LoVo (cell line): ENCODE results near the gene P2RX4.
"Not testable (repeated sequence)": the region's sequence is repeated elsewhere in the genome, so short reads cannot be mapped to it uniquely, and the experiment has no call there.

Source experiments
- DNase-seq: peaks from one replicate; pipeline ENCODE4 v3.0.0-alpha.2; 2016; ENCODE audit warnings: low spot score

The P2RX4 gene

DNA sequence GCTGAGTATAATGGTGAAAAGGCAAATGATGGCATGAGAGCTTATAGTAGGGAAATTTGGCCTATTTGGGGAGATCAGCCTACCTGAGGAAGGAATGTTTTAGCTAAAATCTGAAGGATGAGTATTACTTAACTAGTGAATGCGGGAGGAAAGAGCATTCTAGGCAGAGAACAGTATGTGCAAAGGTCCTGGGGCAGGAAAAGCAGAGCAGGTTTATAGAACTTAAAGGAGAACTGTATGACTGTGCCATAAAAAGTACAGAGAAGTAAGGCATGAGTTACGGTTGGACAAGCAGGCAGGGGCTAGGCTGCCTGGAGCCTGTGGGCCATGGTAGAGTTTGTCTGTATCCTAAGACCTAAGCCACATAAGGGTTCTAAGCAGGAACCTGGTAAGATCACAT lies 21.7 kb upstream of the P2RX4 start:
- DNase-seq, result no peak

DNA sequence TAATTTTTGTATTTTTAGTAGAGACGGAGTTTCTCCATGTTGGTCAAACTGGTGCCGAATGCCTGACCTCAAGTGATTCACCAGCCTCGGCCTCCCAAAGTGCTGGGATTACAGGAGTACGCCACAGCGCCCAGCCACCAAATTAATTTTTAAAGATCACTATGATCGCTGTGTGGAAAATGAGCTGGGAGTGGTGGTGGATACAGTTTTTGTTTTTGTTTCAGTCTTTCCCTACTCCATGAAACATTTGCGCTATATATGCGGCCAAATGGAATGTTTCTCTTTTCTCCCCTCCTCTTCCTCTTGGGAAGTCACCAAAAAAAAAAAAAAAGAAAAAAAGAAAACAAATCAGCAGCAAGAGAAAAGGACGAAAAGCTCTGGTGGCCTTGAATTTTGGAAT lies 20.8 kb upstream of the P2RX4 start:
- DNase-seq, result no peak

DNA sequence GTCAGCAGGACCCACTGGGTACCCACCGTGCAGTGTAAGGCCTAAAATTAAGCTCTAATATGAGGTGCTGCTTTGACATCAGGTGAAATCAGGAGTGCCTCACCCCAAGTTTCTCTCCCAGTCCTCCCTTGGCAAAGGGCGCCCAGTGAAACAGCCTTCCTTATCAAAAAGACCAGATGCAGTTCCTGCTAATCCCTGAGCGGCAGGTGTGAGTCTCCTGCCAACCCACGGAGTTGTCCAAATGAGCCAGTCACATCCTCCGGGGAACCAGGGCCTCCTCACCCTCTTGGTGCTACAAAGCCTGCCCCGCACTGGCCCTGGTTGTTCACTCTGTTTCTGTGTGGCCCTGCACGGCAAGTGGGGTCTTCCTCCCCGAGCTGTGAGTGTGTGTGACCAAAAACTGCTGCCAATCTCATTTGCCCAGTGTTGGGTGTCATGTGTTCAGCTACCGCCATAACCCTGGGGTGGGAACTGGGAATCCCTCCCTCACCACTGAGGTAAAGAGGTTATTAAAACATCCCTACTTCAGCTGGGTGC lies 20.2 kb upstream of the P2RX4 start:
- no peak for DNase-seq

DNA sequence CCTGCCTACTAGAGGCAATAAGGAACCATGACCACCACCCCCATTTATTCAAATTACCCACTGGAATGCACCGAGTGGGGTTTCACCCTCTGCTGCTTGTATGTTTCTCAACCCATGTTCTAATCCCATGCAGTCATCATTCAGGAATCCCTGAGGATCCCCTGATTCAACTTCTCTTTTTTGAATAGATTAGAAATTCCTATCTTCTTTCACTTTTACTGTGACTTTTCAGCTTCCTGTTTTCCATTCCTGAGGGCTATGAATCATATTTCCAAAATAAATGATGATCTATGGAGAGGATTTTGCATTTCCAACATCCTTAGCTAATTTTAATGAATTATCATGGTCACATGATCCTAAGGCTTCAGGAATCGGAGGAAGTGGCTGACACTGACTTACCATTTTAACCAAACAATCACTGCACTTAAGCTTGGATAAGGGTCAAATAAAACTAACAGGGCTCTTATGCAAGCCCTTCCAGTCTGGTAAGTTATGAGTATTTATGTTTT lies 19.4 kb upstream of the P2RX4 start:
- no peak for DNase-seq

DNA sequence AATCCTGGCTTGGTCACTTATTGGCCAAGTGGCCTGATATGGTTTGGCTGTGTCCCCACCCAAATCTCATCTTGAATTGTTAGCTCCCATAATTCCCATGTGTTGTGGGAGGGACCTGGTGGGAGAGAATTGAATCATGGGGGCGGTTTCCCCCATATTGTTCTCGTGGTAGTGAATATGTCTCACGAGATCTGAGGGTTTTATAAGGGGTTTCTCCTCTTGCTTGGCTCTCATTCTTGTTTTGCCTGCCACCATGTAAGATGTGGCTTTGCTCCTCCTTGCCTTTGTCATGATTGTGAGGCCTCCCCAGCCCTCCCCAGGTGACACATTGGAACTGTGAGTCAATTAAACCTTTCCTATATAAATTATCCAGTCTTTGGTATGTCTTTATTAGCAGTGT lies 18.8 kb upstream of the P2RX4 start:
- DNase-seq, result no peak

DNA sequence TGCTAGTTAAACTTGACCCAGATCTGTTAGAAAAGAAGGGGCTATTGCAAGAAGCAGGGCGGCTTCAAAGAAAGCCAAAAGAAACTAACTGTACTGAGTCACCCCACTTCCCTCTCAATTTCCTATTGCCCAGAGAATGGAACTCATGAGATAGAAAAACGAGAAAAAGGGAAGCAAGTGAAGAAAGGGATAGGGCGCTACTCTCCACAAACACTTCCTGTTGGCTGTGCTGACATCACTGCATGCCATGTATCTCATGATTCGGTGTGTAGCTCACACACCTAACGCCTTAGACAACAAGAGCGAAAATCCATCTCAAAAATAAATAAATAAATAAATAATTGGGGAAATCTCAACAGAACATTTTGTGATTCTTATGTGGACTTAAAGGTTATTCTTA lies 13.0 kb upstream of the P2RX4 start:
- DNase-seq, result no peak

DNA sequence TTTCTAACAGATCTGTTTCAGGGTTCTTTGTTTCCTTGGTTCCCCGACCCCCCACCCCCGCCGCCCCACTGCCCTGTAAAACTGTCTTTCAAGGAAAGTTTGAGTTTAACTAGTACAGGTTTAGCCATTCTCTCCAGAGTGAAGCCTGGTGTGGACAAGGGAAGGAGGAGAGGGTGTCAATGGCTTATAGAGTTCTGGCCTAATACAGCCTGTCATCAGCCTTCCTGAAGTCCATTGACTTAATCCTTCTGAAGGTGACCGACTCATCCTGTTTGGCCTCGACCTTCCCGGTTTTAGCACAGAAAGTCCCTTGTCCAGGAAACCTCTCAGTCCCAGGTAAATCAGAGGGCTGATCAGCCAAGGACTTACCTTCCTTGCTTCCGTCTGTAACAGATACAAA lies 11.0 kb upstream of the P2RX4 start:
- DNase-seq, result no peak

DNA sequence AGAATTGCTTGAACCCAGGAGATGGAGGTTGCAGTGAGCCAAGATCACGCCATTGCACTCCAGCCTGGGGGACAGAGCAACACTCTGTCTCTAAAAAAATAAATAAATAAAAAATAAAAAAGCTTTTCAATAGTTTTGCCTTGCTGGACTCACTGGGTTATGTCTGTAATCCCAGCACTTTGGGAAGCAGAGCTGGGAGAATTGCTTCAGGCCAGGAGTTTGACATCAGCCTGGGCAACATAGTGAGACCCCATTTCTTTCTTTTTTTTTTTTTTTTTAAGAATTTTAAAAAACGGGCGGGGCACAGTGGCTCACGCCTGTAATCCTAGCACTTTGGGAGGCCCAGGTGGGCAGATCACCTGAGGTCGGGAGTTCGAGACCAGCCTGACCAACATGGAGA lies 8.8 kb upstream of the P2RX4 start:
- DNase-seq, result not testable (repeated sequence)

DNA sequence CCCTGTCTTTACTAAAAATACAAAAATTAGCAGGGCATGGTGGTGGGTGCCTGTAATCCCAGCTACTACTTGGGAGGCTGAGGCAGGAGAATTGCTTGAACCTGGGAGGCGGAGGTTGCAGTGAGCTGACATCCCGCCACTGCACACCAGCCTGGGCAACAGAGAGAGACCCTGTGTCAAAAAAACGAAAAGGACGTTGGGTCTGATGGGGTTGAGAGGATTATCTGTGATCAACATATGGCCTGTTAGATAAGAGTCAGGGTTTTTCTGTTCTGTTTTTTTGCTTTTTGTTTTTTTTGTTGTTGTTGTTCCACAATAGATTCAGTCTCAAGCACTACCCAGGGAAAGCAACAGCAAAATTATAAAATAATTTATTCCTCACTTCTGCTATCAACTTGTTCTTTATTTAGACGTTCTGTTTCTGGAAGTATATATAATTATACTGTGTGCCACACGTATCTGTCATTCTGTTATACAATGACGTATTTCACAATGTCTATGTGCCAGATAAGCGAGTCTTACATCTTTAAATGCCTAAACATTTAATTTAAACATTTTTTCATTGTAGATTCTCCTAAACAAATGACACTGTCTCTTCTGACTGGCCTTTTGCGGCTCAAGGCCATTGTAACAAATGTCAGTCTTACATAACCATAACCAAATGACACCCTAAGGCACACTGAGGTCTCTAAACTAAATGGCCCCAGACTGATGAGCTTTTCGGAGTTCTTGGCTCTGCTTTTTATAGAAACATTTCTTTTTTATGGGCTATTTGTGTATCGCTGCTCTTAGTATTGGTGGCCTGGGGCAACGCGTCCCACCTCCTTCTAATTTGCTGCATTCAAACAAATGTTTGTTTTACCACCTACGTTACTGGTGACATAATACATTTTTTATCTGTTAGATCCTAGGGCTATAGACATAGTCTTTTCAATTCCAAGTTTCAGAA lies 7.2 kb upstream of the P2RX4 start:
- DNase-seq, result no peak

DNA sequence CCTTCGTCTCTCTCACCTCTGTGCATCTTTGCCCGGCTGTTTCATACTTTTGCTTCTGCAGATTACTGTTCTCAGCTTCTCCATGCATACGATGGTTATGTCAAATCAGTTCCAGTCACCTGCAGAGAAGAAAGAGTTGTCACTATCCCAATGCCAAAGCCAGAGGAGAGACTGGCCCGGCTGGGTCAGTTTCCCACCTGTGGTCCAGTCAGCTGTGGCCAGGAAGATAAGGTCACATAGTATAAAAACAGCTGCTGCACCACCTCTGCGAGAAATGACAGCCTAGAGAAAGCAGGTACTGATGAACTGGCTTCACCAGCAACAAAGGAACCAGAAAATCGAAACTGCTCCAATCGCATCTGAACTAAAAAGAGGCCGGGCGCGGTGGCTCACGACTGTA lies 6.4 kb upstream of the P2RX4 start:
- no peak for DNase-seq

DNA sequence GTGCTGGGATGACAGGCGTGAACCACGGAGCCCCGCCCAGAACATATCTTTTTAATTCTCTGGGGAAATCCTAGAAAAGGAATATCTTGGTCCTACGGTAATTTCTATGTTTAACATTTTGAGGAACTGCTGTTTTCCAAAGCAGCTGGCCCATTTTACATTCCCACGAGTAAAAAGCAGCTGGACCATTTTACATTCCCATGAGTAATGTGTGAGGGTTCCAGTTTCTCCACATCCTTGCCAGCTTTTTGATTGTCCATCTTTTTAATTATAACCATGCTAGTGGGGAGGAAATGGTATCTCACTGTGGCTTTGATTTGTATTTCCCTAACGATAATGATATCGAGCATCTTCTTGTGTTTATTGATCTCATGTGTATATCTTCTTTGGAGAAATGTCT lies 4.4 kb upstream of the P2RX4 start:
- no peak for DNase-seq

DNA sequence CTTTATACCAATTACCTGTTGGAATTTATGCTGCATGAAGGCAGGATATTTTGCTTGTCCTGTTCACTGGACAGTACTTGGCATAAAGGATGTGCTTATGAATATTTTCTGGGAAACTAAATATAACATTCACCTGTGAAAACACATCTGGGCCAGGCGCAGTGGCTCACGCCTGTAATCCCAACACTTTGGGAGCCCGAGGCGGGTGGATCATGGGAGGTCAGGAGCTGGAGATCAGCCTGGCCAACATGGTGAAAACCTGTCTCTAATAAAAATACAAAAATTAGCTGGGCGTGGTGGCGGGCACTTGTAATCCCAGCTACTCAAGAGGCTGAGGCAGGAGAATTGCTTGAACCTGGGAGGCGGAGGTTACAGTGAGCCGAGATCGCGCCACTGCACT lies 1.4 kb upstream of the P2RX4 start:
- not testable (repeated sequence) for DNase-seq

DNA sequence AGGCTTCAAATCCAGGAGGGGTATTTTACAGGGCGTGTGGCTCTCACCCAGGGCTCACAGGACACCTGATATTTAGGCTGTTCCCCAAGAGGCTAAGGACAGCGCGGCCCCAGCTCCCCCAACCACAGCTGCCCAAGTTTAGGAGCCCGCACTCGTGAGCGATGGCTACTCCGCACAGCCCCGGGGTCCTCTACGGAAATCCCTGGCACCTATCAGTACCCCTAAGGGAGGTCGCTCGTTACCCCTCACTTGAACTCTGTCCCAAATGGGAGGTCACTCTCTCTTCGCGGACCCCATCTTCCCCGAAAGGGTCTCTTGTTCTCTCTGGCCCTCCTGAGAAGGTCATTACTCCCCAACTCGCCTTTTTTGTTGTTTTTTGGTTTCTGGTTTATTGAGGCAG lies 708 bp upstream of the P2RX4 start:
- DNase-seq, result no peak

DNA sequence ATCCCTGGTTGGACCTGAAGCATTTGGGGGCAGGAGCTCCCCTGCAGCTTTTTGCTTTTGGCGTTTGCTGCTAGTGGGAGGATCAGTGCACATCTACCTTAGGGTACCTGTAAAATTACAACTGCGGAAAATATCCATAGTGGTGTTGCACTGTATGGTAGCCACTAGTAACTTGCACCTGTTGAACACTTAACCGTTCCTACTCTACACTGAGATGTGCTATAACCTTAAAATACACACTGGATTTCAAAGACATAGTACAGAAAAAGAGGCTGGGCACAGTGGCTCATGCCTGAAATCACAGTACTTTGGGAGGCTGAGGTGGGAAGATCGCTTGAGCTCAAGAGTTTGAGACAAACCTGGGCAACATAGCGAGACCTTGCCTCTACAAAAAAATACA lies 2.9 kb downstream of the P2RX4 start:
- DNase-seq, result no peak

DNA sequence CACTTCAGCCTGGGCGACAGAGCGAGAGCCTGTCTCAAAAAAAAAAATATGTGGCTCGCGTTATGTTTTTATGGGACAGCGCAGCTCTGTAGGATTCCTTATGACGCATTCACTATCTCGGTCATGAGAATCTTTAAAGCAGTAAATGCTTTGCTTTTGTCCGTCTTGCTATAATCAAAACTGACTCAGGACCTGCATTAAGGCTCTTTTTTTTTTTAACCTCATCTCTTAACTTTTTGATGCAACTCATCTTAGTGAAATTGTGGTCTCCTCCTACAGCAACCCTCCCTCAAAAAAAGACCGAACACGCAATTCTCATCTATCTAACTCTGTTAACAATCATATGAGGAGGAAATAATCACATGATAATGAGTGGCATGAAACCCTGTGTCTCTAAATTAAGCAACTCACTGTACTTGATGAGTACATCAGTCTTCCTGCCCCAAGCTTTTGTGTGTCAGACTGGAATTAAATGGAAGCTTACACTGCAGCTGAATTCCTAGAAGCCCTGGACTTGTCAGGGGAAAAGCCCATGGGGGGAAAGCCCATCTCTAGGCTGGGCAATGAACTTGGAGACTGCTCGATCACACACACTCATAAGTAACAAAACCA lies 4.3 kb downstream of the P2RX4 start:
- no peak for DNase-seq

DNA sequence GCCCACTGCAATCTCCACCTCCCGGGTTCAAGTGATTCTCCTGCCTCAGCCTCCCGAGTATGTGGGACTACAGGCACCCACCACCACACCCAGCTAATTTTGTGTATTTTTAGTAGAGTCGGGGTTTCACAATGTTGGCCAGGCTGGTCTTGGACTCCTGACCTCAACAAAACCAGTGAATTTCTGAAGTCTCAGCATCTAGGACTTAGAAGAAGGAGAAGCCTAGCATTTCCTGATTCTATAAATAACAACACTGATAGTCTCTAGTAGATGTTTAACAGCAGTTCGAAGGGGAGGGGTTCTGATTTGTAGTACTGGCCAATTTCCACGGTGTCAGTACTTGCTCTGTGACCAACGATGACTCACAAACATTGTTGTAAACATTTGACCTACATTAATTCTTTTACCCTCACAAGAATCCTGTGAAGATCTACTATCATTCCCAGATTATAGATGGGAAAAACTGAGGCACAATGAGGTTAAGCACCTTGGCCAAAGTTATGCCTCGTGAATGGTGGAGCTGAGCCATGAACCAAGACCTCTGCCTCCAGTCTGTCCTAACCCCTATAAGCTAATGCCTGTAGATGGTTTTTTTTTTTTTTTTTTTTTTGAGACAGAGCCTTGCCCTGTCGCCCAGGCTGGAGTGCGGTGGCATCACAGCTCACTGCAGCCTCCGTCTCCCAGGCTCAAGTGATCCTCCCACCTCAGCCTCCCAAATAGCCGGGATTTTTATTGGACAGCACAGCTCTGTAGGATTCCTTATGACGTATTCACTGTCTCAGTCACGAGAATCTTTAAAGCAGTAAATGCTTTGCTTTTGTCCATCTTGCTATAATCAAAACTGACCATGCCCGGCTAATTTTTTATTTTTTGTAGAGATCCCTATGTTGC lies 5.2 kb downstream of the P2RX4 start:
- peak; percentile 96 for DNase-seq

DNA sequence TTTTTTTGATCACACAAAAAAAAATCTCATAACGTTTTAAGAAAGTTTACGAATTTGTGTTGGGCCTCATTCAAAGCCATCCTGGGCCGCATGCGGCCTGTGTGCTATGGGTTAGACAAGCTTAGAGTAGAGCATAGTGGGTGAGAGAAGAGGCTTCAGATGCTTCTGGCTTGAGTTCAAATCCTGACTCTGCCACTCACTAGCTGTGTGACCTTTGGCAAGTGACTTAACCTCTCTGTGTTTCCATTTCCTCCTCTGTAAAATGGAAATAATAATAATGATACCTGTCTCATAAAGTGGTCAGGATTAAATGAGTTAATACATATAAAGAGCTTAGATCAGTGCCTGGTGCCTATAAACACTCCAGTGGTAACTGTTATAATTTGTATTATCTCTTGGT lies 6.2 kb downstream of the P2RX4 start:
- no peak for DNase-seq

DNA sequence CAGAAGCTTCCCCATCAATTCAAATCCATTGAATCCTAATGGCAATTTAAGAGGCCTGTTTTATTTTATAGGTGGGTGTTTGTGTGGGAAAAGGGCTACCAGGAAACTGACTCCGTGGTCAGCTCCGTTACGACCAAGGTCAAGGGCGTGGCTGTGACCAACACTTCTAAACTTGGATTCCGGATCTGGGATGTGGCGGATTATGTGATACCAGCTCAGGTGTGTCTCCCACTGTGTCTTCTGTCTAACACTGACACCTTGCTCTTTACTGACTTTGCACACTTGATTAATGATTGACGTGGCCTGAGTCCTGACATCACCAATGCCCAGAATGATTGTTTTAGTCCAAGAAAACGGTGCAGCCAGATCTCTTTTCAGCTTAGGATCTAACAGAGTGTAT lies 7.1 kb downstream of the P2RX4 start:
- peak; percentile 52 for DNase-seq

DNA sequence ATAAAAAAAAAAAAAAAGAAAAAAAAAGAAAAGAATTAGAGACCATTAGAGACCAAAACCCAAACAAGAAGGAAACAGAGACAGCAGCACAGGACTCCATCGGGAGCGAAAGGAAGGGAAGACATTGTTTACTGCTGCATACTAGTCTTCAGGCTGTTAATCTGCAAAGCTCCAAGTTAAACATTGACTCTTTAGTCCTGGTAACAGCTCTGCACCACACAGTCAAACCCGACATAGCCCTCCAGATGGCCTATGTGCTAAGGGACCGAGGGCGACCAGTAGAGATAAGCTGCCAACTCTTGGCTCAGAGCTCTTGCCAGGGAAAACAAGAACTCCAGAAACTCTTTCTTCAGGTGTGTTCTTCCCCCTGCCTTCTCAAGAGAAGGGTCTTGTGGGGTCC lies 7.8 kb downstream of the P2RX4 start:
- no peak for DNase-seq

DNA sequence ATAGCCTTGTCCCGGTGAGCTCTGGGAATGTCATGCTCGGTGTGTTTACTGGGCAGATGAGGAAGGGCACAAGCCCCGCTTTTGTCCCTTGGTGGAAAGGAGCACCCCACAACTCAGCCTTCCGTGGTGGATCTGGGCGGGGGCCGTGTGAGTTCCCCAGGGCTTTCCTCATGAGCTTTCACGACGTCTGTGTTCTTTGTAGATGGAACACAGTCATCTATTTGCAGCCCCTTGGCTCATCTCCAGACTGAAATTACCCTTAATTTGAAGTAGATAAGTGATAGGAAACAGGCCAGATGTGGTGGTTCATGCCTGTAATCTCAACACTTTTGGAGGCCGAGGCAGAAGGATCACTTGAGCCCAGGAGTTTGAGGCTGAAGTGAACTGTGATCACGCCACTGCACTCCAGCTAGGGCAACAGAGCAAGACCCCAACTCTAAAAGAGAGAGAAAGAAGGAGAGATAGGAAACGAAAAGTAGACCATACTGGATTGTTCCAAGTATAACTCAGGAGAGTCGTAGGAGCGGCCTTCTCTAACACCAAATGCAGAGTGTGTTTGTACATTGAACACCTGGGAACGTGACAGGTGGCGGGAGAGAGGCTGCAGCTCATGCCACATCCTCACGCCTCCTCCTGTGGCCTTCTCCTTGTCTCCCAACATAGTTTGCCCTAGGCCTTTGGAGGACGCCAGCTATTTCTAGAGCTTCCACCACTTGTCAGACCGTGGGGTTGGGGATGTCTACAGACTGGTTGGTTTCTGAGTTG lies 8.8 kb downstream of the P2RX4 start:
- no peak for DNase-seq

DNA sequence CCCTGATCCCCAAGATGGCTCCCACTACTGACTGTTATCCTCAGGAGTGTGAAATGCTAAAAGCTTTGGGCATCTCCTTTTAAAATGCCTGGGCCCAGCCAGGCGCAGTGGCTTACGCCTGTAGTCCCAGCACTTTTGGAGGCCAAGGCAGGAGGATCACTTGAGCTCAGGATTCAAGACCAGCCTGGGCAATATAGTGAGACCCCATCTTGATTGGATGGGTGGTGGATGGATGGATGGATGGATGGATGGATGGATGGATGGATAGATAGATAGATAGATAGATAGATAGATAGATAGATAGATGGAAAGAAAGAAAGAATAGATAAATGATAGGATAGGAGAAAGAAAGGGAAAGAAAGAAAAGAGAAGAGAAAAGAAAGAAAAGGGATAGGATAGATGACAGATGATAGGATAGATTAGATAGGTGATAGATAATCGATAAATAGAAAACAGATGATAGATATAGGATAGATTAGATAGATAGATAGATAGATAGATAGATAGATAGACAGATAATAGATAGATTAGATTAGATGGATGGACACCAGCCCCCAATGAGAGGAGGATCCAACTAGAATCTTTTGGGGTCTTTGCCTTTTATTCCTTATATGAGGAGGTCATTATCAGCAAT lies 9.5 kb downstream of the P2RX4 start:
- DNase-seq, result no peak
